GM19463 (cell line): ENCODE data around the gene YPEL3.

ENCODE experiments used
- ATAC-seq: cut with Tn5 transposase; IDR thresholded peaks from one replicate; pipeline ENCODE4 v1.9.1; 2021; ENCODE audit warnings: mild to moderate bottlenecking, moderate library complexity; ENCODE audit not compliant: unreplicated experiment

Gene YPEL3

GRCh38 chr16:30091474-30092372, 4.3 kb downstream of the YPEL3 start, which contains the start of gene TBX6:
Gene TBX6 (minus strand): TSS chr16:30091924. CDS start chr16:30091193, 731 bp downstream.
- peak; percentile 72 for ATAC-seq

- no peak for ATAC-seq
Measured at GRCh38 chr16:30090610-30091331, 5.2 kb downstream of the YPEL3 start.

GRCh38 chr16:30088832-30089624, 7.0 kb downstream of the YPEL3 start:
- ATAC-seq, result no peak

- ATAC-seq, result no peak
Measured at GRCh38 chr16:30088237-30088831, 7.7 kb downstream of the YPEL3 start.

- no peak for ATAC-seq
Measured at GRCh38 chr16:30087181-30087898, 8.7 kb downstream of the YPEL3 start.

- no peak for ATAC-seq
Measured at GRCh38 chr16:30086291-30087140, 9.5 kb downstream of the YPEL3 start.

- no peak for ATAC-seq
Measured at GRCh38 chr16:30085820-30086219, 10.2 kb downstream of the YPEL3 start.

GRCh38 chr16:30085247-30085646, 10.8 kb downstream of the YPEL3 start:
- no peak for ATAC-seq

GRCh38 chr16:30084816-30085159, 11.2 kb downstream of the YPEL3 start:
- ATAC-seq, result no peak

- no peak for ATAC-seq
Measured at GRCh38 chr16:30084096-30084815, 11.8 kb downstream of the YPEL3 start.

- no peak for ATAC-seq
Measured at GRCh38 chr16:30083216-30084055, 12.6 kb downstream of the YPEL3 start.

- ATAC-seq, result no peak
Measured at GRCh38 chr16:30082545-30083090, 13.4 kb downstream of the YPEL3 start.

- ATAC-seq, result no peak
Measured at GRCh38 chr16:30079480-30079879, 16.5 kb downstream of the YPEL3 start.

- no peak for ATAC-seq
Measured at GRCh38 chr16:30078744-30079143, 17.3 kb downstream of the YPEL3 start.

- ATAC-seq, result no peak
Measured at GRCh38 chr16:30077656-30078055, 18.4 kb downstream of the YPEL3 start.

- peak; percentile 22 for ATAC-seq
Measured at GRCh38 chr16:30076276-30076791, 19.7 kb downstream of the YPEL3 start.
